Motor neuron (in vitro differentiated cells): ENCODE results near the gene SNX14. TPM values are rescaled to one million over a fixed set of nuclear protein-coding genes. Genes with fewer than 3 reads are reported as not detected.

Experiments used
- total RNA-seq, 8 experiments: library from RNA; unstranded; fragments of 300-600 nt; gene quantifications; 2 replicates each; pipeline versions ENCODE4 v1.2.3 to v1.2.4, GENCODE V29; 2022

The SNX14 gene
- total RNA-seq, 8 experiments from 2014 or later, result 48.3 to 101 (median 65.1) TPM

Other genes with a start within 250 kb of the SNX14 start
- gene NT5E, start 143.8 kb downstream of the SNX14 start, total RNA-seq, result 10 to 100 TPM in 2 of 8 experiments, 1 to 10 TPM in 2, under 1 TPM in 4; 0.42 to 64.2 (median 1.0) TPM
- gene SYNCRIP, start 49.0 kb upstream of the SNX14 start, total RNA-seq, result 100 to 1,000 TPM in 2 of 8 experiments, 10 to 100 TPM in 6; 49.4 to 150 (median 62.7) TPM